IMR-90 (cell line): ENCODE data around the gene HES6. TPM values are rescaled to one million over a fixed set of nuclear protein-coding genes. Genes with fewer than 3 reads are reported as not detected.

Experiments used
- ATAC-seq: fragments of 200-7000 bp; cut with Tn5 transposase; 2 replicates; pipeline ENCODE4 v1.9.1; 2020; ENCODE audit warnings: low read depth, mild to moderate bottlenecking, moderate library complexity
- BruUV-seq: library from RNA; stranded (reverse); fragments of 400-500 nt; replicated peaks from 2 replicates; lab custom pipeline; 2021; lab: Mats Ljungman, UMichigan
- CTCF ChIA-PET: fragments of 300-600 bp; formaldehyde crosslinking; extraction: SDS; loops from one replicate; lab custom pipeline; 2021; ENCODE audit warnings: antibody characterized with exemption; lab: Yijun Ruan, JAX
- POLR2A ChIA-PET: fragments of 300-600 bp; sonication (Branson Sonifier 250); formaldehyde crosslinking; loops from one replicate; lab custom pipeline; 2022; ENCODE audit warnings: antibody characterized with exemption; ENCODE audit not compliant: unreplicated experiment; lab: Charles Lee
- DNase-seq: peaks from one replicate; pipeline ENCODE4 v3.0.0; 2013
- H2AFZ ChIP-seq: replicated peaks from 2 replicates; pipeline ENCODE3; 2013; ENCODE audit warnings: low read length, mild to moderate bottlenecking; ENCODE audit not compliant: poor library complexity
- H2AK5ac ChIP-seq: 2 replicates; pipeline ENCODE4 v1.6.1; 2013; ENCODE audit warnings: low read depth, low read length, inconsistent platforms
- H2AK9ac ChIP-seq: replicated peaks from 2 replicates; pipeline ENCODE3; 2013; ENCODE audit warnings: mild to moderate bottlenecking, low read depth, low read length, moderate library complexity; ENCODE audit not compliant: poor library complexity
- H2BK120ac ChIP-seq: 2 replicates; pipeline ENCODE4 v1.6.1; 2013; ENCODE audit warnings: low read depth, low read length, inconsistent platforms
- H2BK15ac ChIP-seq: 3 replicates; pipeline ENCODE4 v1.6.1; 2013; ENCODE audit warnings: low read depth, low read length, inconsistent platforms
- H2BK20ac ChIP-seq: 2 replicates; pipeline ENCODE4 v1.6.1; 2013; ENCODE audit warnings: low read depth, mild to moderate bottlenecking, inconsistent platforms, low read length, moderate library complexity
- H2BK5ac ChIP-seq: 2 replicates; pipeline ENCODE4 v1.6.1; 2013; ENCODE audit warnings: mild to moderate bottlenecking, low read depth, low read length, inconsistent platforms; ENCODE audit not compliant: poor library complexity, severe bottlenecking
- H3K14ac ChIP-seq: replicated peaks from 2 replicates; pipeline ENCODE4 v1.6.1; 2013; ENCODE audit warnings: low read depth, low read length, inconsistent platforms
- H3K18ac ChIP-seq: 2 replicates; pipeline ENCODE4 v1.6.1; 2013; ENCODE audit warnings: low read depth, low read length, control low read depth
- H3K23ac ChIP-seq: 2 replicates; pipeline ENCODE4 v1.6.1; 2013; ENCODE audit warnings: low read depth, low read length, inconsistent platforms
- H3K27ac ChIP-seq: 2 replicates; pipeline ENCODE4 v1.5.1; 2013; ENCODE audit warnings: mild to moderate bottlenecking, control low read depth, low read length; ENCODE audit not compliant: insufficient read depth
- H3K27me3 ChIP-seq: 2 replicates; pipeline ENCODE4 v1.6.1; 2013; ENCODE audit warnings: low read length; ENCODE audit not compliant: control insufficient read depth, insufficient read depth
- H3K36me3 ChIP-seq: 2 replicates; pipeline ENCODE4 v1.6.1; 2013; ENCODE audit warnings: low read length, mixed read lengths; ENCODE audit not compliant: control insufficient read depth, insufficient read depth
- H3K4ac ChIP-seq: 2 replicates; pipeline ENCODE4 v1.6.1; 2013; ENCODE audit warnings: low read depth, low read length, inconsistent platforms
- H3K4me1 ChIP-seq: 2 replicates; pipeline ENCODE4 v1.6.1; 2013; ENCODE audit warnings: low read length, mixed read lengths; ENCODE audit not compliant: control insufficient read depth, insufficient read depth
- H3K4me2 ChIP-seq: 2 replicates; pipeline ENCODE4 v1.6.1; 2013; ENCODE audit warnings: low read depth, mild to moderate bottlenecking, control low read depth, low read length, moderate library complexity
- H3K4me3 ChIP-seq: 2 replicates; pipeline ENCODE4 v1.5.1; 2013; ENCODE audit warnings: low read depth, mild to moderate bottlenecking, control low read depth, low read length, moderate library complexity; ENCODE audit not compliant: insufficient read depth
- H3K56ac ChIP-seq: 2 replicates; pipeline ENCODE4 v1.6.1; 2013; ENCODE audit warnings: low read length, inconsistent platforms; ENCODE audit not compliant: insufficient read depth; ENCODE audit errors: extremely low read depth
- H3K79me1 ChIP-seq, 2 experiments: 2 replicates each; pipeline ENCODE4 v1.6.1; 2013; ENCODE audit warnings: low read length in 2 of 2, inconsistent platforms in 1 of 2, low read depth in 1 of 2
- H3K9ac ChIP-seq: 2 replicates; pipeline ENCODE4 v1.6.1; 2013; ENCODE audit warnings: low read depth, low read length, control low read depth
- H3K9me1 ChIP-seq: 2 replicates; pipeline ENCODE4 v1.6.1; 2013; ENCODE audit warnings: low read length, inconsistent platforms; ENCODE audit not compliant: insufficient read depth
- H3K9me3 ChIP-seq: 2 replicates; pipeline ENCODE4 v1.6.1; 2013; ENCODE audit warnings: low read length; ENCODE audit not compliant: control insufficient read depth, insufficient read depth
- H4K20me1 ChIP-seq: 2 replicates; pipeline ENCODE4 v1.6.1; 2013; ENCODE audit warnings: low read length, inconsistent platforms; ENCODE audit not compliant: insufficient read depth
- H4K5ac ChIP-seq: 2 replicates; pipeline ENCODE4 v1.6.1; 2013; ENCODE audit warnings: mild to moderate bottlenecking, low read depth, low read length, control low read depth
- H4K8ac ChIP-seq, 2 experiments: 2 replicates each; pipeline ENCODE4 v1.6.1; 2013; ENCODE audit warnings: low read depth in 2 of 2, low read length in 2 of 2, control low read depth in 1 of 2, inconsistent platforms in 1 of 2
- H4K91ac ChIP-seq: 2 replicates; pipeline ENCODE4 v1.6.1; 2013; ENCODE audit warnings: low read depth, low read length, inconsistent platforms; ENCODE audit not compliant: insufficient read depth
- CEBPB ChIP-seq: IDR thresholded peaks from 2 replicates; pipeline ENCODE4 v1.6.1; 2012; ENCODE audit warnings: low read depth, low read length, improper control_type of control experiment
- CHD1 ChIP-seq: IDR thresholded peaks from 2 replicates; pipeline ENCODE4 v1.6.1; 2012; ENCODE audit warnings: low read depth, low read length, improper control_type of control experiment
- CTCF ChIP-seq: conservative IDR thresholded peaks from 2 replicates; pipeline ENCODE4 v1.5.1; 2012; ENCODE audit warnings: mild to moderate bottlenecking, low read depth, low read length, improper control_type of control experiment
- ELK1 ChIP-seq: fragments of 150-350 bp; IDR thresholded peaks from 2 replicates; pipeline ENCODE4 v1.6.1; 2016; ENCODE audit warnings: low read depth, mild to moderate bottlenecking, low read length, moderate library complexity, borderline replicate concordance
- FOS ChIP-seq: fragments of 150-350 bp; IDR thresholded peaks from 2 replicates; pipeline ENCODE4 v1.6.1; 2016; ENCODE audit warnings: low read depth, low read length
- MAFK ChIP-seq: IDR thresholded peaks from 2 replicates; pipeline ENCODE4 v1.6.1; 2012; ENCODE audit warnings: low read depth, low read length, improper control_type of control experiment
- NFE2L2 ChIP-seq: fragments of 150-350 bp; IDR thresholded peaks from 2 replicates; pipeline ENCODE4 v1.6.1; 2016; ENCODE audit warnings: low read depth, mild to moderate bottlenecking, low read length
- POLR2A ChIP-seq: IDR thresholded peaks from 2 replicates; pipeline ENCODE4 v1.6.1; 2012; ENCODE audit warnings: mild to moderate bottlenecking, low read depth, low read length
- RAD21 ChIP-seq: IDR thresholded peaks from 2 replicates; pipeline ENCODE4 v1.6.1; 2012; ENCODE audit warnings: low read length, improper control_type of control experiment
- RCOR1 ChIP-seq: IDR thresholded peaks from 2 replicates; pipeline ENCODE4 v1.6.1; 2012; ENCODE audit warnings: mild to moderate bottlenecking, low read length, improper control_type of control experiment; ENCODE audit not compliant: insufficient replicate concordance
- RFX5 ChIP-seq: IDR thresholded peaks from 2 replicates; pipeline ENCODE4 v1.8.0; 2012; ENCODE audit warnings: low read depth, mild to moderate bottlenecking, low read length, moderate library complexity
- SMC3 ChIP-seq: fragments of 150-350 bp; IDR thresholded peaks from 2 replicates; pipeline ENCODE4 v1.6.1; 2016; ENCODE audit warnings: low read depth, mild to moderate bottlenecking, antibody characterized with exemption, low read length, moderate library complexity
- USF2 ChIP-seq: fragments of 150-350 bp; IDR thresholded peaks from 2 replicates; pipeline ENCODE4 v1.6.1; 2017; ENCODE audit warnings: mild to moderate bottlenecking, antibody characterized with exemption, low read length, low read depth
- WGBS, 2 experiments: methylation state at CpG; one replicate each; pipeline versions ENCODE4 v1.1.5 to v1.1.7; 2013; ENCODE audit warnings: missing lambda C conversion rate in 2 of 2; ENCODE audit not compliant: insufficient read length in 1 of 2; ENCODE audit errors: extremely low coverage in 2 of 2; 5-methylcytosine and 5-hydroxymethylcytosine counted together
- dilution Hi-C: fragments of 300-500 bp; cut with HindIII; formaldehyde crosslinking; loops from one replicate; pipeline ENCODE4 v1.14.3; 2018; ENCODE audit warnings: low sequenced_read_pairs; ENCODE audit not compliant: unreplicated experiment
- in situ Hi-C: fragments of 300-500 bp; cut with MboI; formaldehyde crosslinking; loops from 3 replicates; pipeline ENCODE4 v1.14.3; 2019; ENCODE audit warnings: low sequenced_read_pairs, inconsistent platforms, mixed read lengths
- intact Hi-C: fragments of 100-400 bp; cut with micrococcal nuclease; formaldehyde crosslinking; loops from 2 replicates; pipeline ENCODE4 v1.10.0; 2022
- polyA plus RNA-seq, 3 experiments: library from polyadenylated mRNA; depleted of rRNA; stranded (reverse); fragments of >200 nt; gene quantifications; 2 replicates each; pipeline ENCODE4 v1.2.3, GENCODE V29; 2012; ENCODE audit warnings: low replicate concordance in 1 of 3
- total RNA-seq: library from RNA; depleted of rRNA; stranded (reverse); fragments of >200 nt; gene quantifications from 2 replicates; pipeline ENCODE4 v1.2.3, GENCODE V29; 2012

HES6 gene
- total and polyA plus RNA-seq, 2 of the 4 experiments (the other 2 are of a cell fraction) = 1.3 to 3.3 TPM

GRCh38 chr2:238272156-238272555 is 32.3 kb upstream of the HES6 start:
- Histone ChIP-seq H2BK20ac (no peak overlapping the region), H4K5ac (no peak overlapping the region), H3K14ac (no peak overlapping the region), H2BK120ac (no peak overlapping the region), H3K27me3 (no peaks in the 10 kb centered on the region), H3K23ac (no peak overlapping the region), H3K18ac (no peak overlapping the region), H2AK9ac (no peak overlapping the region), H3K79me1 (no peaks in the 10 kb centered on the region), H4K20me1 (no peaks in the 10 kb centered on the region), H2AK5ac (no peak overlapping the region), H3K27ac (no peak overlapping the region), H3K4ac (no peak overlapping the region), H2BK15ac (no peak overlapping the region), H3K9me1 (peaks cover 5% of the 10 kb centered on the region; the same call in 1 of the 2 replicates), H3K9ac (no peak overlapping the region), H3K56ac (no peak overlapping the region), H2AFZ (no peak overlapping the region), H4K8ac (no peak overlapping the region), H3K9me3 (no peaks in the 10 kb centered on the region), H2BK5ac (no peak overlapping the region), H3K4me3 (no peak overlapping the region), H4K91ac (no peak overlapping the region), H3K36me3 (peaks cover 25% of the 10 kb centered on the region), H3K4me2 (no peak overlapping the region), H3K4me1 (0 out of 2 replicates have a peak, but pooled peaks cover under 1% of the 10 kb centered on the region)
- intact Hi-C loops = no loop called here
- no peak for TF ChIP-seq USF2
- TF ChIP-seq RAD21 = no peak
- no peak for TF ChIP-seq CTCF
- TF ChIP-seq CHD1 = no peak
- TF ChIP-seq SMC3 = no peak
- no peak for TF ChIP-seq FOS
- no peak for TF ChIP-seq MAFK
- TF ChIP-seq RFX5 = no peak
- TF ChIP-seq ELK1 = no peak
- no peak for TF ChIP-seq CEBPB
- no peak for TF ChIP-seq RCOR1
- TF ChIP-seq POLR2A = no peak
- no peak for TF ChIP-seq NFE2L2
- dilution Hi-C loops = no loop called here
- ATAC-seq = no peak
- no CpG with 5 or more reads among the region's 4 CpGs for WGBS, 2 experiments
- ChIA-PET POLR2A (no interaction called here), CTCF (interaction anchor here (1.3 kb wide), 1 partner anchor 9 kb away, joined by 3 read pairs; no protein-coding TSS in a partner anchor)
- BruUV-seq = no TSS peak
- no peak for DNase-seq
- in situ Hi-C loops = no loop called here
